Neural cell (in vitro differentiated cells): Measurements from ENCODE around the gene TBC1D9B.

Source experiments
- CTCF ChIP-seq: fragments of 450-650 bp; IDR thresholded peaks from 2 replicates; pipeline ENCODE4 v1.5.1; 2014; ENCODE audit warnings: antibody characterized with exemption, mild to moderate bottlenecking, moderate library complexity; ENCODE audit not compliant: poor library complexity, severe bottlenecking
- EP300 ChIP-seq: fragments of 450-650 bp; conservative IDR thresholded peaks from 2 replicates; pipeline ENCODE4 v1.6.1; 2014; ENCODE audit warnings: antibody characterized with exemption, mild to moderate bottlenecking, moderate library complexity; ENCODE audit not compliant: poor library complexity, severe bottlenecking
- EZH2 ChIP-seq: fragments of 200-600, 300-800 bp; shearing (Covaris generic), sonication (generic); IDR thresholded peaks from 2 replicates; pipeline ENCODE4 v1.6.1; 2014; ENCODE audit warnings: antibody characterized with exemption, low read length, borderline replicate concordance, mild to moderate bottlenecking; ENCODE audit not compliant: insufficient read depth, poor library complexity, severe bottlenecking
- POLR2AphosphoS5 ChIP-seq: IDR thresholded peaks from 2 replicates; pipeline ENCODE4 v1.6.1; 2012
- RAD21 ChIP-seq: fragments of 450-650 bp; conservative IDR thresholded peaks from 2 replicates; pipeline ENCODE4 v1.6.1; 2014; ENCODE audit warnings: antibody characterized with exemption, mild to moderate bottlenecking, moderate library complexity
- REST ChIP-seq: IDR thresholded peaks from 2 replicates; pipeline ENCODE4 v1.6.1; 2012; ENCODE audit warnings: borderline replicate concordance
- TAF1 ChIP-seq: IDR thresholded peaks from 2 replicates; pipeline ENCODE4 v1.6.1; 2012; ENCODE audit warnings: low read depth

GRCh38 chr5:179827680-179828079, 80.0 kb downstream of the TBC1D9B start:
- TF ChIP-seq EP300 = no peak
- TF ChIP-seq TAF1 = no peak
- TF ChIP-seq CTCF = no peak
- no peak for TF ChIP-seq POLR2AphosphoS5
- TF ChIP-seq EZH2 = no peak
- no peak for TF ChIP-seq REST
- no peak for TF ChIP-seq RAD21
